Fibroblast of villous mesenchyme (primary cell): ENCODE results near the gene TCN2. TPM values are rescaled to one million over a fixed set of nuclear protein-coding genes. Genes with fewer than 3 reads are reported as not detected.
"Not testable (repeated sequence)": the region's sequence is repeated elsewhere in the genome, so short reads cannot be mapped to it uniquely, and the experiment has no call there.

Experiments
- DNase-seq: peaks from one replicate; pipeline ENCODE4 v3.0.0-alpha.2; 2010; ENCODE audit warnings: low read depth
- H3K4me3 ChIP-seq: 2 replicates; pipeline ENCODE4 v1.5.1; 2011; ENCODE audit warnings: low read depth, mild to moderate bottlenecking, low read length
- CTCF ChIP-seq: IDR thresholded peaks from 2 replicates; pipeline ENCODE4 v1.5.1; 2012; ENCODE audit warnings: low read depth, mild to moderate bottlenecking, low read length; ENCODE audit not compliant: insufficient read depth
- total RNA-seq: library from RNA; depleted of rRNA; stranded (reverse); fragments of >200 nt; gene quantifications from 2 replicates; pipeline ENCODE4 v1.2.3, GENCODE V29; 2012

Gene TCN2
- total RNA-seq, 1 donor = 3.9 TPM

GRCh38 chr22:30591588-30592359 is 15.2 kb upstream of the TCN2 start, which contains the start of gene PES1:
Gene PES1, minus strand, starts transcription at chr22:30591910. Its CDS starts 77 bp downstream, at chr22:30591833.
- H3K4me3 ChIP-seq = peak within 1 kb of the TSS; percentile 96
- no peak for TF ChIP-seq CTCF
- peak; percentile 99 for DNase-seq

- not testable (repeated sequence) for DNase-seq
- H3K4me3 ChIP-seq = peak overlapping the region; percentile 39
Measured at GRCh38 chr22:30592360-30592713, 14.6 kb upstream of the TCN2 start.

- DNase-seq = no peak
- TF ChIP-seq CTCF = no peak
- no peak overlapping the region for H3K4me3 ChIP-seq
Measured at GRCh38 chr22:30596199-30596598, 10.8 kb upstream of the TCN2 start.

- TF ChIP-seq CTCF = no peak
- DNase-seq = no peak
- H3K4me3 ChIP-seq = no peak overlapping the region
Measured at GRCh38 chr22:30596886-30597285, 10.1 kb upstream of the TCN2 start.

GRCh38 chr22:30598986-30599385 is 8.0 kb upstream of the TCN2 start:
- TF ChIP-seq CTCF = no peak
- H3K4me3 ChIP-seq = no peak overlapping the region
- DNase-seq = peak; percentile 79

- TF ChIP-seq CTCF = no peak
- DNase-seq = no peak
- H3K4me3 ChIP-seq = no peak overlapping the region
Measured at GRCh38 chr22:30600921-30601320, 6.1 kb upstream of the TCN2 start.

GRCh38 chr22:30601464-30601863 is 5.5 kb upstream of the TCN2 start:
- H3K4me3 ChIP-seq = no peak overlapping the region
- DNase-seq = no peak
- no peak for TF ChIP-seq CTCF
